ENCODE results near the gene ERC1. TPM values are rescaled to one million over a fixed set of nuclear protein-coding genes. Genes with fewer than 3 reads are reported as not detected.

Gene ERC1
- total RNA-seq, 2 experiments from 2014 or later, result 40.1 to 49.6 TPM

DNA sequence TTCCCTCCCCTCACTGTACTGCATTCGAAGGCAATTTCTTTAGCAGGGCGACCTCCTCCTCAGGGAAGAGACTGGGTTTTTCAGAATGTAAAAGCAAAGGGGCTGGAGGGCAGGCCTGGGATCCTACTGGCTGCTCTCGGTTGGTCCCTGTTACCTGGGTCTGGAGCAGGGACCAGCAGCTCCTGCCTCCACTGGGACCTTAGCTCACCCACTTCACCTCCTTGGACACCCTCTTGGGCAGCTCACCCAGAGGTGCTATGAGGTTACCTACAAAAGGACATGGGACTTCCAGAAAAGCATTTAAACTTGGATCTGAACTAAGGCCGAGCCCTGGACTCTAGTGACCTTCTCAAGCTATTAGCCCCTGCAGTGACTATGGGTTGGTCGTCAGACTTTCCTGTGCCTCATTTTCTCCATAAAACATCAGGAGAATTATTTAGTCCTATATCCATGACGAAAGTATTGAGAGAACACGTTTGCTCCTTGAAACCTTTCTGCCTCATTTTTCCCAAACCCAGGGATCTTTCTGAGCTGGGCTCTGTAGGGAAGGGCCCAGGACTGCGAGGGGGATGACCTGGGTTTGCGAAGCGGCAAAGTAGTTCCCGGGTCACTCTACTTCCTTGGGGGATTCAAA is 538.3 kb downstream of the ERC1 start:
- intact Hi-C loops (cut with DNase I, micrococcal nuclease), result no loop called here
- no peak for TF ChIP-seq CTCF (IDR thresholded peaks at IDR 0.05)
- no peak overlapping the region for H3K27ac ChIP-seq (ENCODE audit: low read depth in 1 of 2, low read length in 2 of 2)
- no peak for ATAC-seq (ENCODE audit: poor library complexity)
- ChIA-PET POLR2A (interaction anchor here (0.6 kb wide), 1 partner anchor 160 kb away, joined by 3 read pairs; no protein-coding TSS in a partner anchor), CTCF (no interaction called here)
- H3K27me3 Mint-ChIP-seq, result peaks cover 81% of the 10 kb centered on the region
- no peak for DNase-seq
- H3K4me1 ChIP-seq (ENCODE audit: insufficient read depth, low read length), result peaks cover 38% of the 10 kb centered on the region
- H3K4me3 Mint-ChIP-seq, result peak overlapping the region; percentile 91
- H3K4me3 ChIP-seq (ENCODE audit: low read length), result no peak overlapping the region
- no peak overlapping the region for H3K27ac Mint-ChIP-seq
- no peaks in the 10 kb centered on the region for H3K36me3 Mint-ChIP-seq (ENCODE audit: low read depth)
- peaks cover 0 to 11% of the 10 kb centered on the region in 2 experiments for H3K9me3 ChIP-seq (ENCODE audit: control insufficient read depth in 1 of 2, insufficient read depth in 1 of 2, low read length in 2 of 2)
- H3K27me3 ChIP-seq (ENCODE audit: control insufficient read depth in 1 of 2, insufficient read depth in 2 of 2, low read length in 2 of 2), result peaks cover 44 to 77% of the 10 kb centered on the region in 2 experiments
- no peaks in the 10 kb centered on the region for H3K36me3 ChIP-seq (ENCODE audit: insufficient read depth, low read length)
- no peaks in the 10 kb centered on the region for H3K9me3 Mint-ChIP-seq
- peaks cover 28% of the 10 kb centered on the region for H3K4me1 Mint-ChIP-seq (ENCODE audit: low read depth)

DNA sequence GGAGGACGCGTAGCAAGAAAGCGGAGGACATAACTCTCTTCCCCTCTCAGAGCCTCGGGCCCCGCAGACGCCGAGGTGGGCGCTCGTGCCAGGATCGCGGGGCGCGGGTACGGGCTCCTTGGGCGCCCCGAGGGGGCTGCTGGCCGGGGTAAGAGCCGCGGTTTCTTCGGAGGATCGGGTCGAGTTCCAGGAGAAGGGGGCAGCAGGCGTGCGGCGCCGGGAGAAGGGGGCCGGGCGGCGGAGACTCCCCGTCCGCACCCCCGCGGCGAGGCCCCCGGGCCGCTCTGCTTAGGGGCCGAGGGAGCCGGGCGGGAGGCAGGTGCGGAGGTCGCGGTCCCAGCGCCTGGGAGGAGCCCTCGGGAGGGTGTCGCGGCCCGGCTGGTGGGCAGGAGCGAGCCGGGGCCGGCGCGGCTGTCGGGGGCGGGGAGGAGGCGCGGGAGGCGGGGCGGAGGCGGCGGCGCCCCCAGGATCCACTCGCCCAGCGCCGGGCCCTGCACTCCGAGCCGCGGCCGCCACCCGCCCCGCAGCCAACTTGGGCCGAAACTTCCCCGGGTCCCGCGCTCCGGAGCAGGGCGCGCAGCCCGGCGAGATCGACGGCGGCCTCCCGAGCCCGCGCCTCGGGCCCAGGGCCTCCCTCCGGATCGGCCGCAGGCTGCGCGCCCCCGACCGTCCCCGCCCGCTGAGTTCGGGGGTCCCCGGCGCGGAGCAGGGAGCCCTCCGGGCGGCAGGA is 539.0 kb downstream of the ERC1 start:
- Histone ChIP-seq H3K4me1 (ENCODE audit: insufficient read depth, low read length) (peaks cover 45% of the 10 kb centered on the region), H3K27me3 (ENCODE audit: control insufficient read depth in 1 of 2, insufficient read depth in 2 of 2, low read length in 2 of 2) (peaks cover 48 to 80% of the 10 kb centered on the region in 2 experiments), H3K36me3 (ENCODE audit: insufficient read depth, low read length) (no peaks in the 10 kb centered on the region), H3K27ac (ENCODE audit: low read depth in 1 of 2, low read length in 2 of 2) (no peak overlapping the region), H3K4me3 (ENCODE audit: low read length) (no peak overlapping the region), H3K9me3 (ENCODE audit: control insufficient read depth in 1 of 2, insufficient read depth in 1 of 2, low read length in 2 of 2) (peaks cover 0 to 11% of the 10 kb centered on the region in 2 experiments)
- peaks cover 74% of the 10 kb centered on the region for H3K27me3 Mint-ChIP-seq
- intact Hi-C loops (cut with DNase I, micrococcal nuclease), result no loop called here
- TF ChIP-seq CTCF (IDR thresholded peaks at IDR 0.05), result no peak
- H3K27ac Mint-ChIP-seq, result no peak overlapping the region
- DNase-seq, result peak in 4 of 14 experiments; percentile 7 to 33 (median 26)
- no peak for ATAC-seq (ENCODE audit: poor library complexity)
- no peaks in the 10 kb centered on the region for H3K9me3 Mint-ChIP-seq
- H3K36me3 Mint-ChIP-seq (ENCODE audit: low read depth), result no peaks in the 10 kb centered on the region
- ChIA-PET POLR2A (interaction anchor here (0.6 kb wide), 1 partner anchor 160 kb away, joined by 3 read pairs; no protein-coding TSS in a partner anchor), CTCF (no interaction called here)
- H3K4me1 Mint-ChIP-seq (ENCODE audit: low read depth), result peaks cover 28% of the 10 kb centered on the region
- H3K4me3 Mint-ChIP-seq, result peak overlapping the region; percentile 91

GRCh38 chr12:1530592-1531152 is 539.6 kb downstream of the ERC1 start:
- Histone ChIP-seq H3K27me3 (ENCODE audit: control insufficient read depth in 1 of 2, insufficient read depth in 2 of 2, low read length in 2 of 2) (peaks cover 50 to 84% of the 10 kb centered on the region in 2 experiments), H3K4me1 (ENCODE audit: insufficient read depth, low read length) (peaks cover 46% of the 10 kb centered on the region), H3K27ac (ENCODE audit: low read depth in 1 of 2, low read length in 2 of 2) (no peak overlapping the region), H3K36me3 (ENCODE audit: insufficient read depth, low read length) (no peaks in the 10 kb centered on the region), H3K4me3 (ENCODE audit: low read length) (no peak overlapping the region), H3K9me3 (ENCODE audit: control insufficient read depth in 1 of 2, insufficient read depth in 1 of 2, low read length in 2 of 2) (peaks cover 0 to 11% of the 10 kb centered on the region in 2 experiments)
- CTCF ChIA-PET, result interaction anchor here (0.6 kb wide), 1 partner anchor 535 kb away, joined by 4 read pairs; no protein-coding TSS in a partner anchor
- Mint-ChIP-seq H3K36me3 (ENCODE audit: low read depth) (no peaks in the 10 kb centered on the region), H3K4me1 (ENCODE audit: low read depth) (peaks cover 28% of the 10 kb centered on the region), H3K9me3 (no peaks in the 10 kb centered on the region), H3K27ac (no peak overlapping the region), H3K27me3 (peaks cover 73% of the 10 kb centered on the region), H3K4me3 (no peak overlapping the region)
- intact Hi-C loops (cut with DNase I, micrococcal nuclease), result no loop called here
- ATAC-seq (ENCODE audit: poor library complexity) (no peak), DNase-seq (peak in 1 of 14 experiments; percentile 23)
- POLR2A ChIA-PET, result no interaction called here
- TF ChIP-seq CTCF (IDR thresholded peaks at IDR 0.05), result no peak
